Measurements from ENCODE around the gene GPATCH1. TPM values are rescaled to one million over a fixed set of nuclear protein-coding genes. Genes with fewer than 3 reads are reported as not detected.

Gene GPATCH1
- total and polyA plus RNA-seq, 2 of the 4 experiments (the other 2 are of a cell fraction) = 5.1 to 7.5 TPM

DNA sequence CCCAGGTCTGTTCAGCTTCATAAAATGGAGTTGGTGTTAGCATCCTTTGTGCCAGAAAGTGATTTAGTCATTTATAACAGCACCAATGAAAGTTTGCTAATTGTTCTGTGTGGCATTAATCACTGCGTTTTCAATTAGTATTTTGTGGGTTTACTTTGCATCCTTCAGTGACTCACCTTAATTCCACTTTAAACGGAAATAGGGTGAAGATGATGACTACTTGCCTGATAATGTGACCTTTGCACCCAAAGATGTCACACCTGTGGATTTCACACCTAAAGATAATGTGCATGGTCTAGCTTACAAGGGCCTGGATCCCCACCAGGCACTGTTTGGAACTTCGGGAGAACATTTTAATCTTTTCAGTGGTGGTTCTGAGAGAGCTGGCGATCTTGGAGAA, 15.0 kb downstream of the GPATCH1 start:
- H4K91ac ChIP-seq (ENCODE audit: insufficient read depth, low read depth, low read length) = no peak overlapping the region

More for the DNA sequence above, 15.0 kb downstream of the GPATCH1 start:
- H2BK120ac ChIP-seq (ENCODE audit: low read depth, low read length) = no peak overlapping the region
- in situ Hi-C loops (cut with MboI; ENCODE audit: low sequenced_read_pairs) = no loop called here
- no peak overlapping the region for H3K18ac ChIP-seq (ENCODE audit: low read depth, low read length)
- H4K8ac ChIP-seq (ENCODE audit: low read depth in 2 of 2, low read length in 2 of 2) = no peak overlapping the region
- H3K9me3 ChIP-seq (ENCODE audit: control insufficient read depth, insufficient read depth, low read length) = no peaks in the 10 kb centered on the region
- CTCF ChIA-PET = no interaction called here
- H3K14ac ChIP-seq (replicated peaks; ENCODE audit: low read depth, low read length) = no peak overlapping the region
- H2AK9ac ChIP-seq (replicated peaks; ENCODE audit: low read depth, low read length, poor library complexity) = no peak overlapping the region
- no peak overlapping the region for H3K4ac ChIP-seq (ENCODE audit: low read depth, low read length)
- H2BK20ac ChIP-seq (ENCODE audit: low read depth, low read length) = no peak overlapping the region
- H2BK15ac ChIP-seq (ENCODE audit: low read depth, low read length) = no peak overlapping the region
- no peak overlapping the region for H2AK5ac ChIP-seq (ENCODE audit: low read depth, low read length)
- H2AFZ ChIP-seq (replicated peaks; ENCODE audit: low read length, poor library complexity) = no peak overlapping the region
- H3K56ac ChIP-seq (ENCODE audit: extremely low read depth, insufficient read depth, low read length) = no peak overlapping the region
- H3K4me1 ChIP-seq (ENCODE audit: control insufficient read depth, insufficient read depth, low read length) = no peaks in the 10 kb centered on the region
- BruUV-seq (replicated peaks) = no TSS peak
- H3K9ac ChIP-seq (ENCODE audit: low read depth, low read length) = no peak overlapping the region
- no peaks in the 10 kb centered on the region for H3K9me1 ChIP-seq (ENCODE audit: insufficient read depth, low read length)
- DNase-seq (no peak), ATAC-seq (ENCODE audit: low read depth) (no peak)
- no peaks in the 10 kb centered on the region for H3K79me1 ChIP-seq (ENCODE audit: low read depth in 1 of 2, low read length in 2 of 2)
- H4K20me1 ChIP-seq (ENCODE audit: insufficient read depth, low read length) = no peaks in the 10 kb centered on the region
- H3K27me3 ChIP-seq (ENCODE audit: control insufficient read depth, insufficient read depth, low read length) = no peaks in the 10 kb centered on the region
- dilution Hi-C loops (cut with HindIII; ENCODE audit: low sequenced_read_pairs, unreplicated experiment) = no loop called here
- POLR2A ChIA-PET (ENCODE audit: unreplicated experiment) = no interaction called here
- no peak overlapping the region for H3K4me3 ChIP-seq (ENCODE audit: insufficient read depth, low read depth, low read length)
- no peak overlapping the region for H3K4me2 ChIP-seq (ENCODE audit: low read depth, low read length)
- H2BK5ac ChIP-seq (ENCODE audit: low read depth, low read length, poor library complexity, severe bottlenecking) = no peak overlapping the region
- TF ChIP-seq CEBPB (IDR thresholded peaks at IDR 0.05; ENCODE audit: low read depth, low read length) (no peak), POLR2A (IDR thresholded peaks at IDR 0.05; ENCODE audit: low read depth, low read length) (no peak), MAFK (IDR thresholded peaks at IDR 0.05; ENCODE audit: low read depth, low read length) (no peak), CHD1 (IDR thresholded peaks at IDR 0.05; ENCODE audit: low read depth, low read length) (no peak), BHLHE40 (IDR thresholded peaks at IDR 0.05; ENCODE audit: low read depth, low read length) (no peak), RCOR1 (IDR thresholded peaks at IDR 0.05; ENCODE audit: insufficient replicate concordance, low read length) (no peak), MAZ (IDR thresholded peaks at IDR 0.05; ENCODE audit: borderline replicate concordance, low read depth, low read length) (no peak)
- TF ChIP-seq, protein P1, sequence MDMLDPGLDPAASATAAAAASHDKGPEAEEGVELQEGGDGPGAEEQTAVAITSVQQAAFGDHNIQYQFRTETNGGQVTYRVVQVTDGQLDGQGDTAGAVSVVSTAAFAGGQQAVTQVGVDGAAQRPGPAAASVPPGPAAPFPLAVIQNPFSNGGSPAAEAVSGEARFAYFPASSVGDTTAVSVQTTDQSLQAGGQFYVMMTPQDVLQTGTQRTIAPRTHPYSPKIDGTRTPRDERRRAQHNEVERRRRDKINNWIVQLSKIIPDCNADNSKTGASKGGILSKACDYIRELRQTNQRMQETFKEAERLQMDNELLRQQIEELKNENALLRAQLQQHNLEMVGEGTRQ (IDR thresholded peaks at IDR 0.05; ENCODE audit: low read depth, low read length) = no peak
- TF ChIP-seq, protein P2, sequence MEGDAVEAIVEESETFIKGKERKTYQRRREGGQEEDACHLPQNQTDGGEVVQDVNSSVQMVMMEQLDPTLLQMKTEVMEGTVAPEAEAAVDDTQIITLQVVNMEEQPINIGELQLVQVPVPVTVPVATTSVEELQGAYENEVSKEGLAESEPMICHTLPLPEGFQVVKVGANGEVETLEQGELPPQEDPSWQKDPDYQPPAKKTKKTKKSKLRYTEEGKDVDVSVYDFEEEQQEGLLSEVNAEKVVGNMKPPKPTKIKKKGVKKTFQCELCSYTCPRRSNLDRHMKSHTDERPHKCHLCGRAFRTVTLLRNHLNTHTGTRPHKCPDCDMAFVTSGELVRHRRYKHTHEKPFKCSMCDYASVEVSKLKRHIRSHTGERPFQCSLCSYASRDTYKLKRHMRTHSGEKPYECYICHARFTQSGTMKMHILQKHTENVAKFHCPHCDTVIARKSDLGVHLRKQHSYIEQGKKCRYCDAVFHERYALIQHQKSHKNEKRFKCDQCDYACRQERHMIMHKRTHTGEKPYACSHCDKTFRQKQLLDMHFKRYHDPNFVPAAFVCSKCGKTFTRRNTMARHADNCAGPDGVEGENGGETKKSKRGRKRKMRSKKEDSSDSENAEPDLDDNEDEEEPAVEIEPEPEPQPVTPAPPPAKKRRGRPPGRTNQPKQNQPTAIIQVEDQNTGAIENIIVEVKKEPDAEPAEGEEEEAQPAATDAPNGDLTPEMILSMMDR (conservative IDR thresholded peaks at IDR 0.05; ENCODE audit: low read depth, low read length) = no peak
- no peak overlapping the region for H3K27ac ChIP-seq (ENCODE audit: insufficient read depth, low read length)
- intact Hi-C loops (cut with micrococcal nuclease) = no loop called here
- peaks cover 49% of the 10 kb centered on the region for H3K36me3 ChIP-seq (ENCODE audit: control insufficient read depth, insufficient read depth, low read length)
- H3K23ac ChIP-seq (ENCODE audit: low read depth, low read length) = no peak overlapping the region
- no peak overlapping the region for H4K5ac ChIP-seq (ENCODE audit: low read depth, low read length)
- WGBS, 2 experiments (ENCODE audit: extremely low coverage in 2 of 2, insufficient read length in 1 of 2) = no CpG with 5 or more reads among the region's 4 CpGs

Data from IMR-90 (cell line).